Measurements from ENCODE around the gene AAMP. TPM values are rescaled to one million over a fixed set of nuclear protein-coding genes. Genes with fewer than 3 reads are reported as not detected.

Gene AAMP
- total and polyA plus RNA-seq, 12 donors: 33.4 to 116 (median 57.5) TPM

DNA sequence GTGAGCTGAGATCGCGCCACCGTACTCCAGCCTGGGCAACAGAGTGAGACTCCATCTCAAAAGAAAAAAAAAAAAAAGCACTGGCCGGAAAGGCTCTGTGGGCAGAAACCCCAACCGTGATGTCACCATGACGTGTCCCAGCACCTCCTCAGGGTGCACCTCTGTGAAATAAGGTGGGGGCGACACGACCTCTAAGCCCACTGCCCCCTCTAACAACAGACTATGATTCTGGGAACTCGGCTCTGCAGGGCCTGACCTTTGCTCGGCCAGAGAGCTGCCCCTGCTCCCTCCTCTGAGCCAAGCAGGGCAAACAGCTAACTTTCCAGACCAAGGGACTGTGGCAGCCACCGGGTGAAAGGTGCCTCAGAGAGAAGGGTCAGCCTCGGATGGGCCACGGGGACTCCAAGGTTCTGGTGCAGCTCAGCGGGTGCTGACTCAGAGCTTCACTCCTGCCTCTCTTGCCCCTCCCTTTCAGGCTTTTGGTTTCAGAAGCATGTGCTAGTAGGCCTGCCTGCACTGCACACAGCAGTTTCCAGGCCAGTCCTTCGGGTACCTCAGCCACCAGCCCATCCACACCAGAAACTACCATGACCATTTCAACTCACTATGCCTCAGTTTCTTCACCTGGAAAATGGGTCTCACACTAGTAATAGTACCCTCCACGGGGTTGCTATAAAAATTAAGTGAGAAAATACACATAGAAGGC, 14.3 kb upstream of the AAMP start:
- H3K4me1 ChIP-seq: peaks cover 51 to 83% (median 81%) of the 10 kb centered on the region in 9 donors
- no peak overlapping the region for H3K4me3 ChIP-seq
- no peaks in the 10 kb centered on the region for H3K9me3 ChIP-seq
- TF ChIP-seq, protein P1, sequence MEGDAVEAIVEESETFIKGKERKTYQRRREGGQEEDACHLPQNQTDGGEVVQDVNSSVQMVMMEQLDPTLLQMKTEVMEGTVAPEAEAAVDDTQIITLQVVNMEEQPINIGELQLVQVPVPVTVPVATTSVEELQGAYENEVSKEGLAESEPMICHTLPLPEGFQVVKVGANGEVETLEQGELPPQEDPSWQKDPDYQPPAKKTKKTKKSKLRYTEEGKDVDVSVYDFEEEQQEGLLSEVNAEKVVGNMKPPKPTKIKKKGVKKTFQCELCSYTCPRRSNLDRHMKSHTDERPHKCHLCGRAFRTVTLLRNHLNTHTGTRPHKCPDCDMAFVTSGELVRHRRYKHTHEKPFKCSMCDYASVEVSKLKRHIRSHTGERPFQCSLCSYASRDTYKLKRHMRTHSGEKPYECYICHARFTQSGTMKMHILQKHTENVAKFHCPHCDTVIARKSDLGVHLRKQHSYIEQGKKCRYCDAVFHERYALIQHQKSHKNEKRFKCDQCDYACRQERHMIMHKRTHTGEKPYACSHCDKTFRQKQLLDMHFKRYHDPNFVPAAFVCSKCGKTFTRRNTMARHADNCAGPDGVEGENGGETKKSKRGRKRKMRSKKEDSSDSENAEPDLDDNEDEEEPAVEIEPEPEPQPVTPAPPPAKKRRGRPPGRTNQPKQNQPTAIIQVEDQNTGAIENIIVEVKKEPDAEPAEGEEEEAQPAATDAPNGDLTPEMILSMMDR (IDR thresholded peaks at IDR 0.05): no peak
- no peaks in the 10 kb centered on the region for H3K27me3 ChIP-seq
- 61 to 79% methylated on average over 16 of the region's 16 CpGs for WGBS, 2 donors
- DNase-seq (no peak), ATAC-seq (peak in 1 of 8 donors; percentile 18)
- intact Hi-C loops (cut with DNase I): no loop called here
- peak overlapping the region; percentile 19 to 100 (median 98) for H3K27ac ChIP-seq
- H3K36me3 ChIP-seq: peaks cover 5 to 55% (median 17%) of the 10 kb centered on the region in 9 donors

DNA sequence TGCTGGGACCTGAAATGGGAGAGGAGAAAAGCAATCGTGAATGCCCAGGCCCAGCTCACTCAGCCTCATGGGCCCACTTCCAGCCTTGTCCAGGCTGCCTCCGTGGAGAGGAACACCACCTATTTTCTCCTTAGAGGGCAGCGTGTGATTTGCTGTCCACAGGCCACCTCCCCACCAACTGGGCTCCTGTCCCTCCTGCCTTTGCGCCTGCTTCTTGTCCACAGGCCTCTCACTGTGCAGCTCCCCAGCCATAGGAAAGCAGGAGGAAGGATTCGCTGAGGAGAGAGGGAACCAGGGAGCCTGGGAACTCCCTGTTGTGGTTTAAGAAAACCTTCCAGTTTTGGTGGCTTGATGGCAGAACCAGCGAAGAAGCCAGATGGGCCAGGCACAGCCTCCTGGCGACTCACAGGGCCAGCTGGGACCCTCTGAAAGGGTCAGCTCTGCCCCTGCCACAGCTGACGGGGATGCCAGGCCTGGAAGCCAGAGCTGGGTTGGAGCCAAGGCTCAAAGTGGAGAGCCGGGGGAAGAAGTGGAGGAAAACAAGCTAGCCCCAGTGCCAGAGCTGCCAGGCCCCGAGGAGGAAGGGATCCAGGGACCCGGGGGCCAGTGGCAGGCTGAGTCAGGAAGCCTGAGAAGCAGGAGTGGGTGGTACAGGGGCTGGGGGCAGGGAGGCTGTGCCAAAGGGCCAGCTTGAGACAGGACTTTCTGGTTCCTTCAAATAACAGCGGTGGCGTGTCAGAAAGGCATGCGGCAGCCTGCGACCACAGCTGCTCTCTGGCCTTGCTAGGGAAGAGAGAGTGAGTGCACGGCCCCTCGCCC, 12.4 kb upstream of the AAMP start:
- no peaks in the 10 kb centered on the region for H3K27me3 ChIP-seq
- intact Hi-C loops (cut with DNase I): no loop called here
- H3K4me3 ChIP-seq: no peak overlapping the region
- TF ChIP-seq, protein P1 (IDR thresholded peaks at IDR 0.05): no peak
- peak; percentile 41 to 44 for DNase-seq
- no peaks in the 10 kb centered on the region for H3K9me3 ChIP-seq
- 39 to 52% methylated on average over 17 of the region's 17 CpGs for WGBS, 2 donors
- peak overlapping the region; percentile 50 to 100 (median 98) for H3K27ac ChIP-seq
- H3K4me1 ChIP-seq: peaks cover 48 to 71% (median 63%) of the 10 kb centered on the region in 9 donors
- peaks cover 6 to 74% (median 32%) of the 10 kb centered on the region in 9 donors for H3K36me3 ChIP-seq
- ATAC-seq: peak in 4 of 8 donors; percentile 6 to 53 (median 20)

DNA sequence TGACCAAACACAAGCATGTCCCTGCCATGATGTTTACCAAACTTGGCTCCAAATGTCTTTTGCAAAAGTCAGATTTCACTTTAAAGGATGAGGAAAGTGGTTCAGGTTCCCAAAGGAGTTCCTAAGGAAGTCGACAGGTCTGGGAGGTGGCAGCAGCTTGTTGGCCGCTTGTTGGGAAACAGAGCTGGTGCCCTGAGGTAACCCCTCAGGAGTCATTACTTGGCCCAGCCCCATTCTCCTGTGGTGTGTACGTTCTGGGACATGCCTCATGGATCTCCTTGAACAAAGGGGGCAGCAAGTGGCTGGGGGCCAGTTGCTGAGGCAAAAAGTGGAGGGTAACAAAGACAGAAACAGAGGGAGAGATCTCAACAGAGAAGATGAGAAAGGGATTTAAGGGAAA, 11.5 kb upstream of the AAMP start:
- TF ChIP-seq, protein P1 (IDR thresholded peaks at IDR 0.05): no peak
- H3K27me3 ChIP-seq: no peaks in the 10 kb centered on the region
- H3K9me3 ChIP-seq: no peaks in the 10 kb centered on the region
- no peak for DNase-seq
- H3K4me1 ChIP-seq: peaks cover 46 to 64% (median 54%) of the 10 kb centered on the region in 9 donors
- WGBS, 2 donors: 27 to 35% methylated on average over 3 of the region's 3 CpGs
- peak overlapping the region; percentile 50 to 100 (median 98) for H3K27ac ChIP-seq
- no peak overlapping the region for H3K4me3 ChIP-seq
- intact Hi-C loops (cut with DNase I): no loop called here
- ATAC-seq: peak in 2 of 8 donors; percentile 30 to 48
- H3K36me3 ChIP-seq: peaks cover 6 to 83% (median 41%) of the 10 kb centered on the region in 9 donors

DNA sequence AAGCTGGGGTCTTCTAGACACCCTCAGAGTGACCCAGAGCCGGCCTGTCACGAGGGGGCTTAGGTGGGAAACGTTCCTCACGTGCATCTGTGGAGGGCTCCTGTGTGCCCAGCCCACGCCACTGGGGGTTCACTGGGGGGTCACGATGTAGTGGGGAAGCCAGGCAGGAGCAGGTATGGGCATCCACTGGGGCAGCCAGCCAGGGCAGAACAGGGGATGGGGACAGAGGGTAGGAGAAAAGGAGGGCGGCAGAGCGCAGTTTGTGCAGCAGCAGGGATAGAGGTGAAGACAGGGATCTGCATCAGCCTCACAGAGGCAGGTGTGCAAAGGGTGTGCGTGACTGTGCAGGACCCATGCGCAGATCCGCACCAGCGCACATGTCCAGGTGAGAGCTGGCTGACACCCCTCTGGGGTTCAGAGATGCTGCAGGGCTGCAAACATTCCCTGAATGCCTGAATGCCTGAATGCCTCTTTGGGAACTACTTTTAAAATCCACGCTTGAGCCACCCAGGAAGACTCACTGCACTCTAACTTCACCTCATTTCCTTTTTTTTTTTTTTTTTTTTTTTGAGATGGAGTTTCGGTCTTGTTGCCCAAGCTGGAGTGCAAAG, 10.4 kb upstream of the AAMP start:
- ATAC-seq: no peak
- H3K27me3 ChIP-seq: no peaks in the 10 kb centered on the region
- intact Hi-C loops (cut with DNase I): no loop called here
- no peaks in the 10 kb centered on the region for H3K9me3 ChIP-seq
- TF ChIP-seq, protein P1 (IDR thresholded peaks at IDR 0.05): no peak
- no peak overlapping the region for H3K27ac ChIP-seq
- 93% methylated on average over 14 of the region's 14 CpGs for WGBS, 2 donors
- H3K4me1 ChIP-seq: peaks cover 36 to 54% (median 44%) of the 10 kb centered on the region in 9 donors
- H3K4me3 ChIP-seq: no peak overlapping the region
- no peak for DNase-seq
- peaks cover 6 to 94% (median 52%) of the 10 kb centered on the region in 9 donors for H3K36me3 ChIP-seq

All from heart right ventricle (tissue), 16 donors.